ENCODE measurements around the gene VIPAS39.

The VIPAS39 gene

GRCh38 chr14:77390188-77390587 lies 67.2 kb downstream of the VIPAS39 start:
- no peak for DNase-seq

- no peak for DNase-seq
Observed at GRCh38 chr14:77378701-77379100, 78.7 kb downstream of the VIPAS39 start.

GRCh38 chr14:77377502-77377844 lies 79.9 kb downstream of the VIPAS39 start:
- DNase-seq: no peak

GRCh38 chr14:77376771-77377501 lies 80.5 kb downstream of the VIPAS39 start, which contains the start of the genes SAMD15 and TMED8:
SAMD15 (plus strand) TSS chr14:77377379; CDS start chr14:77377419, 40 bp downstream.
TMED8 (minus strand) TSS chr14:77377094; CDS start chr14:77377053, 41 bp downstream.
- peak; percentile 73 for DNase-seq
